HFF-Myc (cell line): ENCODE results near the gene DLG2.

Experiments used
- DNase-seq: peaks from one replicate; pipeline ENCODE4 v3.0.0-alpha.2; 2011; ENCODE audit warnings: low read depth; ENCODE audit errors: extremely low read depth
- H3K4me3 ChIP-seq: replicated peaks from 2 replicates; pipeline ENCODE4 v1.5.1; 2011; ENCODE audit warnings: low read depth, mild to moderate bottlenecking, control low read depth, low read length
- TF ChIP-seq, protein P1 (sequence below): IDR thresholded peaks from 2 replicates; pipeline ENCODE4 v1.5.1; 2012; ENCODE audit warnings: mild to moderate bottlenecking, low read depth, low read length, control low read depth; ENCODE audit errors: missing control alignments

The DLG2 gene

DNA sequence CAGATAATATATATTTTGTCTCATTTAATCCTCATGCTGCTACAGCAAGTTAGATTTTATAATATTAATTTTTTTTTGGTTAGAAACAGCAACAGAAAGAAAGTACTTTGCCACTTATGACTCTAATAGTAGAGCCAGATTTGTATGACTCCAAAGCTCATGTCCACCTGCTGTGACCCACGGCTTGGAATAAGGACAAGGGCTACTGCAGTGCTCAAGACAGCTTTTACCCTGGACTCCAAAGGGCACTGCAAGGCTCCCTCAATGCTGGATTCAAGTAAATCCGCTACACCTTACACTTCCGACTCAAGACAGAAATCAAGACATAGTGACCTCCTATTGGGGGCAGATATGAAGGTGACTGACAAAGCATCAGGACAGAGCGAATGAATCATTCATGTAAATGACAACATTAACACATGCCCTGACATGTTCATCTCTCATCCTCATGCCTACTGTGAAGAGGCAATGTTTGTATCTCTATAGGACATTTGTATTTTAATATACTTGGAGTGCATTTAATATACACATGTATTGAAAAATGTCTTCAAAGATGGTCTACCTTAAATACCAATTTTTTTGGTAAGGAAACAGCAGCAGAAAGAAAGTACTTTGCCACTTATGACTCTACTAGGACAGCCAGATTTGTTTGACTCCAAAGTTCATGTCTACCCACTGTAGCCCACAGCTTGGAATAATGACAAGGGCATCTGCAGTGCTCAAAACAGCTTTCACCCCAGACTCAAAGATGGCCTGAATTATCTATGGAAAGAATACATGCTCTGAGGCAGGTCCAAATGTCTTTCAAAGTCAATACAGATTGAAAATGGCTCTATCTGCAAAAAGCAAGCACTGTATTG is 1965.4 kb downstream of the DLG2 start:
- TF ChIP-seq, protein P1, sequence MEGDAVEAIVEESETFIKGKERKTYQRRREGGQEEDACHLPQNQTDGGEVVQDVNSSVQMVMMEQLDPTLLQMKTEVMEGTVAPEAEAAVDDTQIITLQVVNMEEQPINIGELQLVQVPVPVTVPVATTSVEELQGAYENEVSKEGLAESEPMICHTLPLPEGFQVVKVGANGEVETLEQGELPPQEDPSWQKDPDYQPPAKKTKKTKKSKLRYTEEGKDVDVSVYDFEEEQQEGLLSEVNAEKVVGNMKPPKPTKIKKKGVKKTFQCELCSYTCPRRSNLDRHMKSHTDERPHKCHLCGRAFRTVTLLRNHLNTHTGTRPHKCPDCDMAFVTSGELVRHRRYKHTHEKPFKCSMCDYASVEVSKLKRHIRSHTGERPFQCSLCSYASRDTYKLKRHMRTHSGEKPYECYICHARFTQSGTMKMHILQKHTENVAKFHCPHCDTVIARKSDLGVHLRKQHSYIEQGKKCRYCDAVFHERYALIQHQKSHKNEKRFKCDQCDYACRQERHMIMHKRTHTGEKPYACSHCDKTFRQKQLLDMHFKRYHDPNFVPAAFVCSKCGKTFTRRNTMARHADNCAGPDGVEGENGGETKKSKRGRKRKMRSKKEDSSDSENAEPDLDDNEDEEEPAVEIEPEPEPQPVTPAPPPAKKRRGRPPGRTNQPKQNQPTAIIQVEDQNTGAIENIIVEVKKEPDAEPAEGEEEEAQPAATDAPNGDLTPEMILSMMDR = no peak
- DNase-seq = no peak
- H3K4me3 ChIP-seq = no peak overlapping the region

DNA sequence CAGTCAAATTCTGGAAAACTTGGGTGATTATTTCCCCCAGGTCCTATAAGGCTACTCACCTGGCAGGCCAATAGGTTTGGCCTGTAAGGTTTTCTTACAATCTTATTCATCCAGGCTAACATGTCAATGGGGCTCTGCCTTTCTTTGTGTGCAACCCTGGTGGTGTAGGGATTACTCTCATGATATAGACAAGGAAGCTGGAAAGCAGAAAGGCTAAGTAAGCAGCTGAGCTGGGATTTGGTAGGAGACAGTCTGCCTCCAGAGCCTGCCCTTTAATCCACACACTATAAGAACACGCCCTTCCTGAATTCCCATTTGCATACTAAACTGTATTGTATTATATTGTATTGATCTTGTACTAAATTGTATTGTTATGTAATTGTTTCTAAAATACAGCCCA is 1967.7 kb downstream of the DLG2 start:
- no peak overlapping the region for H3K4me3 ChIP-seq
- no peak for DNase-seq
- TF ChIP-seq, protein P1 = no peak

DNA sequence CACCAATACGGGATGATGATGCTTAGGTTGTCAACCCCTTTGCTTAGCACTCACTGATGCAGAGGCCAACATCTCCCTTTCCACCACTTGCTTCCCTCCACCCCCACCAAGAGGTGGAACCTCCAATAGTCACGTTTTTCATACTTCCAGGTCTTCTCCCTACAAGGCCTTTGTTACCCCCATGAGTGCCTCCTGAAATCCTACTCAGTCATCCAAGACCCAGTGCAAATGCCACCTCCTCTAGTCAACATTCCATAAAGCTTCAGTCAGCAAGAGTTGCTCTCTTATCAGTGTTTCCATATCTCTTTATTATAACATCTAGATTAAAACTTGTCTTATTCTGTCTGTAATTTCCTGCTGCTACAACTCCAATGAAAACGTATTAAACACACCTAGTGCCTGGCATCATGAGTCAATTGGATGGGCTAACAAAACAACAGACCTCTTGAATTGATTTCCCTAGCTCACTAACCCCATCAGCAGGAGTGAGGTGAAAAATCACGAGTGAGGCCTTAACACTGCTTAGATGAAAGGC is 1970.3 kb downstream of the DLG2 start:
- DNase-seq = no peak
- TF ChIP-seq, protein P1 = no peak
- H3K4me3 ChIP-seq = no peak overlapping the region

DNA sequence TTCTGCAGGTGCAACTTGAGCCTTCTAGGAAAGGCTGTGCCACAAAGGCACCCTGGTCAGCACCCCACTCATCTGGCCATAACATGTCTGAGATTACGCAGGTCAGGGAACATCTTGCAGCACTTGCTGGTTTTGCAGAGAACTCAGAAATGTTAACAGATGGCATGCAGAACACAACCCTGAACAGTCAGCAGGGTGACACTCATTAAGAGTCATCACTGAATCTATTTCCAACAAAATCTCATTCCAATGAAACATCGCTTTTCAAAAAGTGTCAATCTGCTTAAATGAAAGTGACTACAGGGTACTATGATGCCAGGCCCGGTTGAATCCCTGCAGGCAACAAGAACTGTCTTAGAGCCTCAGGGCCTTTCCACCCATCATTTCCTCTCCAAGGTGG is 1971.2 kb downstream of the DLG2 start:
- no peak for DNase-seq
- H3K4me3 ChIP-seq = no peak overlapping the region
- TF ChIP-seq, protein P1 = no peak

DNA sequence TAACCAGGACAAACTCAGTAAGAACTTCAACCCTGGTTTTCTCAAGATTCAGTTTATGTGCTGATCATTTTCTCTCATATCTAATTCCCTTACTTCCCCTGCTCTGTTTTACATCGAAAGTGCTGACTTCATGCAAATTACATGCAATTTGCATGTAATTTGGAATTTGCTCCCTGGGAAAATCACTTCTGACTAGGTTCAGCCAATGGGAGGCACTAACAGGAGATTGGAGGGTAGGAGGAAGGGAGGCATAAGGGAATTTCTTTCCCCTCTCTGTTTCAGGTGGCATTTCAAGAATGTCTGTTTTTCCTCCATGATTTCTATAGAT is 1977.7 kb downstream of the DLG2 start:
- H3K4me3 ChIP-seq = no peak overlapping the region
- TF ChIP-seq, protein P1 = no peak
- no peak for DNase-seq

DNA sequence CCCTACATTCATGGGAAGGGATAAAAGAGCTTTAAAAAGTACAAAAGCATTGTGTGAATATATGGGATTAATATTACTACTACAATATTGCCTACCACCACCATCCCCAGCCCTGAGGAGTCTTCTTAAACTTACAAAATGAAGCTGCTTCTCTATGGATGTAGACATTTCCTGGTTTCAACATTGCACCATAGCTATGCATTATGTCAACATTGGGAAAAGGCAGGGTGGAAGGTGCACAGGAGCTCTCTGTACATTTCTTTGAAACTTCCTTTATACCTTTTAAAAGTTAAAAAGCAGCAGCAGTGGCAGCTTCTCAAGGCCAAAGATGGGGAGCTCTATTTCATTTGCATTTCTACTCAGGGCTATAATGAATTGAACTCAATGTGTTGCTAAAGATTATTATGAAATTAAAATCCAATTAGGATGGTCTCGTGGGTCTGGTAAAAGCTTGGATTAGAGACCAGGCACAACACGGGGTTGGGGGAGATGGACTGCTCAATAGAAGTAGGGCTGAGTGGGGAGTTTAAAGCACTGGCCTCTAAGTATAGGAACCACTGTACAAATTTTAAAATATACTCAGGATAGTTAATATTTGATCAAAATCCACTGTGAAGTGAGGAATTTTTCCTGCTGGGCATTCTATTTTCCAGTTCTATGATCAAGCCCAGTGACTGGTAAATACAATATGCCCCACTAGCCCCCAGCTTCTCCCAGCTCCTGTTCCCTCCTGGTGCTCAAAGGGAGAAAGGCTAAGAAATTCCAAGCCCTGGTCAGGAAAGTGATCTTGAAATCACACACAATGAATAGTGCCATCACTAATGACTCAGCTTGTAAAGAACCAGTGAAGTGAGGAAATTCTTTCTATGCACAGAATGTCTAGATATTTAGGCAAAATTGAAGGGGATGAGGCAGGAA is 1978.3 kb downstream of the DLG2 start:
- no peak for DNase-seq
- no peak overlapping the region for H3K4me3 ChIP-seq
- TF ChIP-seq, protein P1 = no peak
